DND-41 (cell line): Measurements from ENCODE around the gene SIK1.

ENCODE experiments used
- ATAC-seq: fragments of 200-7000 bp; cut with Tn5 transposase; 3 replicates; pipeline ENCODE4 v1.9.1; 2021; ENCODE audit warnings: low read depth; ENCODE audit not compliant: insufficient read depth
- DNase-seq: peaks from one replicate; pipeline ENCODE4 v3.0.0-alpha.2; 2020
- H2AFZ ChIP-seq: 2 replicates; pipeline ENCODE4 v1.6.0; 2012; ENCODE audit warnings: low read depth, low read length
- H3K27ac ChIP-seq: 2 replicates; pipeline ENCODE4 v1.5.1; 2012; ENCODE audit warnings: low read length, inconsistent platforms
- H3K27me3 ChIP-seq: fragments of 200-600 bp; sonication (generic); 2 replicates; pipeline ENCODE4 v1.6.0; 2012; ENCODE audit warnings: low read length, mild to moderate bottlenecking, inconsistent platforms; ENCODE audit not compliant: insufficient read depth, poor library complexity
- H3K36me3 ChIP-seq: 2 replicates; pipeline ENCODE4 v1.5.1; 2012; ENCODE audit warnings: low read length, inconsistent platforms; ENCODE audit not compliant: insufficient read depth
- H3K4me1 ChIP-seq: 2 replicates; pipeline ENCODE4 v1.5.1; 2012; ENCODE audit warnings: mild to moderate bottlenecking, low read length; ENCODE audit not compliant: insufficient read depth
- H3K4me2 ChIP-seq: 2 replicates; pipeline ENCODE4 v1.6.0; 2012; ENCODE audit warnings: mild to moderate bottlenecking, moderate library complexity, low read length, inconsistent platforms; ENCODE audit not compliant: insufficient read depth
- H3K4me3 ChIP-seq, 2 experiments: fragments of 200-600 bp in 1 of 2; shearing (Covaris generic) in 1 of 2; 2 replicates each; pipeline ENCODE4 v1.5.1; 2012 to 2016; ENCODE audit warnings: inconsistent platforms in 2 of 2, low read length in 2 of 2, mild to moderate bottlenecking in 2 of 2, low read depth in 1 of 2, moderate library complexity in 1 of 2
- H3K79me2 ChIP-seq: 2 replicates; pipeline ENCODE4 v1.6.0; 2012; ENCODE audit warnings: low read length, inconsistent platforms; ENCODE audit not compliant: insufficient read depth
- H3K9ac ChIP-seq: 2 replicates; pipeline ENCODE4 v1.6.0; 2012; ENCODE audit warnings: low read depth, mild to moderate bottlenecking, inconsistent platforms, low read length, moderate library complexity
- H3K9me3 ChIP-seq: 2 replicates; pipeline ENCODE4 v1.5.1; 2012; ENCODE audit warnings: low read length, moderate library complexity, mild to moderate bottlenecking, inconsistent platforms; ENCODE audit not compliant: insufficient read depth, severe bottlenecking
- H4K20me1 ChIP-seq: 2 replicates; pipeline ENCODE4 v1.6.0; 2012; ENCODE audit warnings: low read length; ENCODE audit not compliant: insufficient read depth
- CTCF ChIP-seq: IDR thresholded peaks from 2 replicates; pipeline ENCODE4 v1.5.1; 2012; ENCODE audit warnings: borderline replicate concordance, low read length, moderate library complexity, mild to moderate bottlenecking; ENCODE audit not compliant: poor library complexity, severe bottlenecking; ENCODE audit errors: extremely low read depth
- EZH2 ChIP-seq: IDR thresholded peaks from 3 replicates; pipeline ENCODE4 v1.6.1; 2012; ENCODE audit warnings: borderline replicate concordance, low read depth, mild to moderate bottlenecking, moderate library complexity, low read length, inconsistent platforms; ENCODE audit not compliant: severe bottlenecking

SIK1 gene

GRCh38 chr21:43367296-43367695 lies 59.6 kb downstream of the SIK1 start:
- no peak overlapping the region for H3K9ac ChIP-seq
- no peak for ATAC-seq

GRCh38 chr21:43366656-43367055 lies 60.3 kb downstream of the SIK1 start:
- no peak for ATAC-seq
- H3K9me3 ChIP-seq: no peaks in the 10 kb centered on the region
- no peak overlapping the region for H3K27ac ChIP-seq
- no peak overlapping the region for H3K4me3 ChIP-seq
- H2AFZ ChIP-seq: no peak overlapping the region
- peaks cover 2% of the 10 kb centered on the region; the same call in 1 of the 2 replicates for H4K20me1 ChIP-seq
- H3K4me1 ChIP-seq: peaks cover 25% of the 10 kb centered on the region
- H3K9ac ChIP-seq: no peak overlapping the region
- no peaks in the 10 kb centered on the region for H3K27me3 ChIP-seq
- H3K79me2 ChIP-seq: no peaks in the 10 kb centered on the region
- no peak overlapping the region for H3K4me2 ChIP-seq
- no peaks in the 10 kb centered on the region for H3K36me3 ChIP-seq
- TF ChIP-seq EZH2: no peak
- TF ChIP-seq CTCF: no peak
- no peak for DNase-seq

More at GRCh38 chr21:43367296-43367695, 59.6 kb downstream of the SIK1 start:
- Histone ChIP-seq H3K27ac (no peak overlapping the region), H3K36me3 (no peaks in the 10 kb centered on the region), H3K79me2 (no peaks in the 10 kb centered on the region), H3K9me3 (no peaks in the 10 kb centered on the region), H3K4me2 (no peak overlapping the region), H3K4me1 (peaks cover 19% of the 10 kb centered on the region), H3K4me3 (no peak overlapping the region), H4K20me1 (peaks cover 2% of the 10 kb centered on the region; the same call in 1 of the 2 replicates), H2AFZ (no peak overlapping the region), H3K27me3 (no peaks in the 10 kb centered on the region)
- no peak for TF ChIP-seq CTCF
- no peak for DNase-seq

GRCh38 chr21:43365611-43366426 lies 61.1 kb downstream of the SIK1 start:
- Histone ChIP-seq H3K4me1 (peaks cover 34% of the 10 kb centered on the region), H3K36me3 (no peaks in the 10 kb centered on the region), H3K79me2 (no peaks in the 10 kb centered on the region), H3K27me3 (no peaks in the 10 kb centered on the region), H3K9ac (no peak overlapping the region), H3K27ac (no peak overlapping the region), H3K4me2 (no peak overlapping the region), H4K20me1 (peaks cover 2% of the 10 kb centered on the region; the same call in 1 of the 2 replicates), H3K4me3 (no peak overlapping the region), H3K9me3 (no peaks in the 10 kb centered on the region), H2AFZ (no peak overlapping the region)
- TF ChIP-seq EZH2 (no peak), CTCF (no peak)
- DNase-seq: no peak
- ATAC-seq: no peak
